ENCODE data around the gene MDM2. TPM values are rescaled to one million over a fixed set of nuclear protein-coding genes. Genes with fewer than 3 reads are reported as not detected.

Gene MDM2
- total and polyA plus RNA-seq, 2 of the 8 experiments (the other 6 are each of a cell fraction or from before 2014, with no cell fraction given): 15.1 to 115 TPM

DNA sequence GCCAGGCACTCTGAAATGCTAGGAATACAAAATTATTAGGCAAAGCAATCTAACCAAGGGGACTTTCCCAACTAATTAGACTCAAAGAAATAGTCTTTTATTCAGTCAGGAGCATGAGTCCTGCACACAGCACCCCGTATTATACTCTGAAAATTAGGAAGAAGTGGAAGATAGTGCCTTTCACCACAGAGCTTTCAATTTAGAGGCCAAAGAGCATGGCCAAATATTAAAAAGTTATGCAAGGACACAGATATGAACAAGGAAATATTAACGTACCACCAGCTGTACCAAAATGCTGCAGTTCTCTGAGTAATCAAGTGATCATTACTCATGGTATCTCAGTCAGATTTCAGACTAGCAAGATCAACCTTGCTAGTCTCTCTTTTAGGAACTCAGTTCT is 22.6 kb upstream of the MDM2 start:
- Histone ChIP-seq H2BK120ac (replicated peaks; ENCODE audit: low read depth, low read length) (no peak overlapping the region), H3K4me3 (ENCODE audit: extremely low read depth in 1 of 4, insufficient read depth in 2 of 4, low read depth in 3 of 4, low read length in 4 of 4) (no peak overlapping the region), H3K23me2 (ENCODE audit: low read depth, low read length) (no peaks in the 10 kb centered on the region), H2BK12ac (ENCODE audit: low read depth, low read length) (no peak overlapping the region), H3K4me2 (ENCODE audit: insufficient read depth in 1 of 2, low read depth in 2 of 2, low read length in 2 of 2) (no peak overlapping the region), H4K8ac (ENCODE audit: extremely low read depth, insufficient read depth, low read length) (no peak overlapping the region), H3K9me3 (ENCODE audit: insufficient read depth in 2 of 2, low read depth in 1 of 2, low read length in 1 of 2) (no peaks in the 10 kb centered on the region), H3K18ac (ENCODE audit: extremely low read depth, low read length) (no peak overlapping the region), H4K5ac (ENCODE audit: insufficient read length, low read depth, low read length) (no peak overlapping the region), H3K56ac (replicated peaks; ENCODE audit: insufficient read length, low read depth, low read length) (no peak overlapping the region), H4K91ac (replicated peaks; ENCODE audit: insufficient read length, low read length) (no peak overlapping the region), H3K79me1 (ENCODE audit: low read depth, low read length) (no peaks in the 10 kb centered on the region), H3K27me3 (replicated peaks in 1 of 4; ENCODE audit: control insufficient read depth in 3 of 4, extremely low read depth in 1 of 4, insufficient read depth in 3 of 4, low read length in 3 of 4) (no peaks in the 10 kb centered on the region), H3K23ac (ENCODE audit: insufficient read length) (no peak overlapping the region), H3K36me3 (ENCODE audit: control insufficient read depth in 2 of 4, insufficient read depth in 4 of 4, low read length in 3 of 4) (no peaks in the 10 kb centered on the region), H2AFZ (ENCODE audit: low read length) (no peak overlapping the region), H4K20me1 (replicated peaks in 1 of 2; ENCODE audit: control insufficient read depth in 1 of 2, insufficient read depth in 2 of 2, low read length in 2 of 2) (no peaks in the 10 kb centered on the region), H3K9ac (replicated peaks in 1 of 4; ENCODE audit: extremely low read depth in 1 of 4, low read depth in 3 of 4, low read length in 3 of 4) (no peak overlapping the region), H2BK20ac (ENCODE audit: low read length) (no peak overlapping the region), H3K4me1 (replicated peaks in 1 of 4; ENCODE audit: control insufficient read depth in 3 of 4, insufficient read depth in 4 of 4, low read length in 3 of 4) (peaks cover 0 to 3% (median 0%) of the 10 kb centered on the region in 4 experiments; a peak in 1 of 7 replicates), H3K79me2 (ENCODE audit: control insufficient read depth in 1 of 2, insufficient read depth in 2 of 2, low read length in 2 of 2) (no peaks in the 10 kb centered on the region), H3K4ac (replicated peaks; ENCODE audit: insufficient read length, low read depth, low read length) (no peak overlapping the region), H3K14ac (ENCODE audit: insufficient read length) (no peak overlapping the region), H2AK5ac (ENCODE audit: low read depth, low read length) (no peak overlapping the region), H2BK15ac (ENCODE audit: low read length) (no peak overlapping the region), H3K27ac (ENCODE audit: low read depth, low read length) (no peak overlapping the region), H2BK5ac (ENCODE audit: low read depth, low read length) (no peak overlapping the region)
- WGBS, 2 experiments (ENCODE audit: extremely low coverage in 1 of 2, insufficient coverage in 1 of 2, insufficient read length in 1 of 2, insufficient replicate concordance in 2 of 2, low coverage in 1 of 2, low lambda C conversion rate in 2 of 2, missing lambda C conversion rate in 1 of 2): 78% methylated on average over 2 of the region's 2 CpGs; no CpG with 5 or more reads in 1 of the 2 experiments
- POLR2A ChIA-PET (ENCODE audit: partially characterized antibody): interaction anchor here (1.5 to 3.7 kb wide), 3 partner anchors 12 to 39 kb away, joined by 4 to 8 read pairs (median 5); partner anchors contain the start of gene MDM2
- CTCF ChIA-PET (ENCODE audit: partially characterized antibody): interaction anchor here (2.5 kb wide), 1 partner anchor 45 kb away, joined by 8 read pairs; no protein-coding TSS in a partner anchor
- FAIRE-seq (no peak), DNase-seq (ENCODE audit: low read depth in 1 of 2, low spot score in 2 of 2) (no peak)
- no peak for TF ChIP-seq CBX5 (IDR thresholded peaks at IDR 0.05; ENCODE audit: low read depth, low read length)
- TF ChIP-seq RFX5 (IDR thresholded peaks at IDR 0.05; ENCODE audit: borderline replicate concordance, low read depth, low read length): no peak
- no peak for TF ChIP-seq TAF1 (IDR thresholded peaks at IDR 0.05; ENCODE audit: low read depth, low read length)
- no peak for TF ChIP-seq HDAC6 (IDR thresholded peaks at IDR 0.05; ENCODE audit: low read depth, low read length)
- TF ChIP-seq SIN3A (conservative IDR thresholded peaks at IDR 0.05 in 1 of 2, IDR thresholded peaks at IDR 0.05 in 1 of 2; ENCODE audit: low read depth in 1 of 2, low read length in 2 of 2): no peak
- no peak for TF ChIP-seq CHD1 (IDR thresholded peaks at IDR 0.05; ENCODE audit: low read depth, low read length)
- no peak for TF ChIP-seq EZH2 (IDR thresholded peaks at IDR 0.05; ENCODE audit: low read depth, low read length, severe bottlenecking)
- TF ChIP-seq CHD2 (IDR thresholded peaks at IDR 0.05; ENCODE audit: low read length): no peak
- no peak for TF ChIP-seq BCL11A (IDR thresholded peaks at IDR 0.05; ENCODE audit: low read depth in 2 of 2, low read length in 2 of 2)
- no peak for TF ChIP-seq GABPA (IDR thresholded peaks at IDR 0.05; ENCODE audit: borderline replicate concordance, insufficient read depth, low read length)
- TF ChIP-seq CBX8 (IDR thresholded peaks at IDR 0.05; ENCODE audit: borderline replicate concordance, low read depth, low read length): no peak
- no peak for TF ChIP-seq KDM4A (IDR thresholded peaks at IDR 0.05; ENCODE audit: low read depth, low read length, severe bottlenecking)
- no peak for TF ChIP-seq JUND (IDR thresholded peaks at IDR 0.05; ENCODE audit: low read length)
- TF ChIP-seq POLR2A (IDR thresholded peaks at IDR 0.05; ENCODE audit: control extremely low read depth in 1 of 2, low read depth in 2 of 2, low read length in 2 of 2): no peak
- no peak for TF ChIP-seq CEBPB (IDR thresholded peaks at IDR 0.05; ENCODE audit: low read depth, low read length)

Measured in H1 (cell line).